ENCODE measurements around the gene CEP135. TPM values are rescaled to one million over a fixed set of nuclear protein-coding genes. Genes with fewer than 3 reads are reported as not detected.

Gene CEP135
- total RNA-seq, 1 experiment from 2014 or later: 13.9 TPM

DNA sequence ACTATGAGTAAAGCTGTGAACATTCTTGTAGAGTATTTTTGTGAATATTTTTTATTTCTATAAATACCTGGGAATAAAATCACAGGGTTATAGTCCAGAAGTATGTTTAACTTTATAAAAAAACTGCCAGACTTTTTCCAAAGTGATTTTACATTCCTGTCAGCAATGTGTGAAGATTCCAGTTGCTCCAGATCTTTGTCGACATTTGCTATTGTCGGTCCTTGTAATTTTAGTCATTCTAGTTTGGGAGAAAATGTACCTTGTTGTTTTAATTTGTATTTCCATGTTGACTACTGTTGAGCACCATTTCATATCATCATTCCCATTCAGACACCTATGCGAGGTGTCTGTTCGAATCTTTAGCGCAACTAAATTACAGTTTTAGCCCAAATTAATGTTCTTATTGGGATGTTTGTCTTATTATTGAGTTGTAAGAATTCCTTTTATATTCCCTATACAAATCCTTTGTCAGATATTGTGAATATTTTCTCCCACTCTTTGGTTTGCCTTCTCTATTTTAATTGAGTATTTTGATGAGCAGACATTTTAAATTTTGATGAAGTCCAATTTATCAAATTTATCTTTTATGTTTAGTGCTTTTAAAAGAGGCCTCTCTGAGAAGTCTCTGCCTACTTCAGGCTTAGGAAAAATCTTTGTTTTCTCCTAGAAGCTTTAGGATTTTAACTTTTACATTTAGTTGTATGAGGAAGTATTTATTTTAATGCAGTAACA lies 2.6 kb downstream of the CEP135 start:
- WGBS (ENCODE audit: extremely low coverage, insufficient read length, low lambda C conversion rate): no CpG with 5 or more reads among the region's 5 CpGs
- H3K9me3 Mint-ChIP-seq: no peaks in the 10 kb centered on the region
- no peak for DNase-seq
- Histone ChIP-seq H3K14ac (ENCODE audit: insufficient read depth, low read length) (no peak overlapping the region), H4K20me1 (ENCODE audit: control insufficient read depth, insufficient read depth, insufficient read length) (no peaks in the 10 kb centered on the region), H3K9ac (ENCODE audit: extremely low read depth, insufficient read length, low read length) (no peak overlapping the region), H2AK5ac (ENCODE audit: insufficient read length, low read length) (no peak overlapping the region), H4K8ac (replicated peaks; ENCODE audit: insufficient read length, low read depth, low read length) (no peak overlapping the region), H3K4ac (ENCODE audit: low read depth, low read length) (no peak overlapping the region), H4K5ac (ENCODE audit: insufficient read length, low read depth, low read length) (no peak overlapping the region), H2BK12ac (ENCODE audit: insufficient read length, low read depth, low read length) (no peak overlapping the region), H4K91ac (ENCODE audit: insufficient read length, low read depth, low read length) (no peak overlapping the region), H2BK15ac (ENCODE audit: low read depth, low read length) (no peak overlapping the region), H3K27me3 (ENCODE audit: insufficient read depth, low read length) (no peaks in the 10 kb centered on the region), H3K18ac (ENCODE audit: insufficient read length, low read depth, low read length) (no peak overlapping the region), H3K79me1 (ENCODE audit: insufficient read depth, low read depth, low read length, poor library complexity, severe bottlenecking) (no peaks in the 10 kb centered on the region), H3K4me2 (ENCODE audit: insufficient read depth, insufficient read length, low read length) (no peak overlapping the region), H2BK20ac (ENCODE audit: low read depth, low read length, poor library complexity, severe bottlenecking) (no peak overlapping the region), H3K23ac (ENCODE audit: insufficient read length, low read depth, low read length) (no peak overlapping the region), H3K79me2 (ENCODE audit: insufficient read depth, low read length) (no peaks in the 10 kb centered on the region), H2BK5ac (ENCODE audit: insufficient read length, low read length) (no peak overlapping the region), H2BK120ac (ENCODE audit: low read depth, low read length, poor library complexity, severe bottlenecking) (no peak overlapping the region), H3K4me1 (ENCODE audit: insufficient read depth, low read length) (peaks cover 2% of the 10 kb centered on the region; the same call in 1 of the 2 replicates), H3K27ac (ENCODE audit: insufficient read length, low read depth, low read length) (no peak overlapping the region), H3K9me3 (ENCODE audit: control insufficient read depth, low read depth, low read length) (no peaks in the 10 kb centered on the region), H2AFZ (ENCODE audit: low read length) (no peak overlapping the region), H3T11ph (ENCODE audit: low read length) (no peak overlapping the region), H3K23me2 (ENCODE audit: insufficient read length, low read depth, low read length, poor library complexity, severe bottlenecking) (no peaks in the 10 kb centered on the region), H3K56ac (ENCODE audit: insufficient read length, low read depth, low read length) (no peak overlapping the region)
- H3K27ac Mint-ChIP-seq: no peak overlapping the region
- H3K4me3 Mint-ChIP-seq: no peak overlapping the region
- H3K36me3 Mint-ChIP-seq (ENCODE audit: insufficient read depth in 1 of 3, low read depth in 3 of 3): peaks cover 11 to 37% (median 20%) of the 10 kb centered on the region in 3 experiments
- no peaks in the 10 kb centered on the region; the same call in 1 of the 2 replicates for H3K27me3 Mint-ChIP-seq (ENCODE audit: low read depth)
- TF ChIP-seq, protein P1, sequence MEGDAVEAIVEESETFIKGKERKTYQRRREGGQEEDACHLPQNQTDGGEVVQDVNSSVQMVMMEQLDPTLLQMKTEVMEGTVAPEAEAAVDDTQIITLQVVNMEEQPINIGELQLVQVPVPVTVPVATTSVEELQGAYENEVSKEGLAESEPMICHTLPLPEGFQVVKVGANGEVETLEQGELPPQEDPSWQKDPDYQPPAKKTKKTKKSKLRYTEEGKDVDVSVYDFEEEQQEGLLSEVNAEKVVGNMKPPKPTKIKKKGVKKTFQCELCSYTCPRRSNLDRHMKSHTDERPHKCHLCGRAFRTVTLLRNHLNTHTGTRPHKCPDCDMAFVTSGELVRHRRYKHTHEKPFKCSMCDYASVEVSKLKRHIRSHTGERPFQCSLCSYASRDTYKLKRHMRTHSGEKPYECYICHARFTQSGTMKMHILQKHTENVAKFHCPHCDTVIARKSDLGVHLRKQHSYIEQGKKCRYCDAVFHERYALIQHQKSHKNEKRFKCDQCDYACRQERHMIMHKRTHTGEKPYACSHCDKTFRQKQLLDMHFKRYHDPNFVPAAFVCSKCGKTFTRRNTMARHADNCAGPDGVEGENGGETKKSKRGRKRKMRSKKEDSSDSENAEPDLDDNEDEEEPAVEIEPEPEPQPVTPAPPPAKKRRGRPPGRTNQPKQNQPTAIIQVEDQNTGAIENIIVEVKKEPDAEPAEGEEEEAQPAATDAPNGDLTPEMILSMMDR (conservative IDR thresholded peaks at IDR 0.05): no peak
- H3K4me1 Mint-ChIP-seq: peaks cover 19 to 24% of the 10 kb centered on the region in 2 experiments

Data from H9 (cell line).